ENCODE data around the gene ATP8A2. TPM values are rescaled to one million over a fixed set of nuclear protein-coding genes. Genes with fewer than 3 reads are reported as not detected.
"Not testable (repeated sequence)": the region's sequence is repeated elsewhere in the genome, so short reads cannot be mapped to it uniquely, and the experiment has no call there.

ATP8A2 gene
- total RNA-seq, 2 donors from 2014 or later, result 0.13 to 0.21 TPM

DNA sequence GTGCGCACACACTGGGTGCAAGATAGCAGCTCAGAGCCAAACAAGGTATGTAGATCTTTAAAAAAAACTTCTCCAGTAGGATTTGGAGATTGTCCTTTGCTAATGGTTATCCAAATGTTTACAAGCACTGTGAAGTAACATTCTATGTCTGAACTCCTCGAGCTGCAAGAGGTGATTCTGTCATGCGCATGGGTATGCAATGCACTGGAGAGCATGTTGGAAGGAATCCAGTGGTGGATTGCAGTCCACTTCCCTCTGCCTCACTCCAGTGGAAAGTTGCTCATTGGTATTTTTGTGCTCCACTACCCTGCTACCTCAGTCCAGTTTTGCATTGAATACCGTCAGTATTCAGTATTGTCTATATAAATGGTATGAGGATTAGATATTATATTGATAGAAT, 132.1 kb downstream of the ATP8A2 start:
- no peak overlapping the region for H3K27ac Mint-ChIP-seq
- ATAC-seq (replicated peaks), result no peak
- no peaks in the 10 kb centered on the region for H3K36me3 Mint-ChIP-seq (ENCODE audit: low read depth)
- peaks cover 20% of the 10 kb centered on the region for H3K27me3 Mint-ChIP-seq
- H3K9me3 Mint-ChIP-seq, result no peaks in the 10 kb centered on the region
- H3K4me3 Mint-ChIP-seq, result no peak overlapping the region
- no peaks in the 10 kb centered on the region for H3K4me1 Mint-ChIP-seq

DNA sequence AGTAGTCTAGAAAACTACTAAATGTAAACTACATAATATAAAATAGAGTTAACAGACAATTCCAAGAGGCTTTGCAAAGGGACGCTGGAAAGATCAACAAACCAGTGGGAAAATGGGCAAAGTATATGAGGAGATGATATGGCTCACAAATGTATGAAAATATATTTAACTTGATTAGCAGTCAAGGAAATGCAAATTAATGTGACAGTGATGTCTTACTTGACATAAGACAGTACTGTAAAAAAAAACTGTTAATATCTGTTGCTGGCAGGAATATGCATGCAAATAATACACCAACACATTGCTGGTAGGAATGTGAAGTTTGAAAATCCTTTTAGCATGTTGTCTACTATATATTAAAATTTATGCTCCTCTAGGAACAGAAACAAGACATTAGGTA, 136.1 kb downstream of the ATP8A2 start:
- Mint-ChIP-seq H3K27ac (no peak overlapping the region), H3K36me3 (ENCODE audit: low read depth) (no peaks in the 10 kb centered on the region), H3K27me3 (peaks cover 7% of the 10 kb centered on the region), H3K4me3 (no peak overlapping the region), H3K9me3 (no peaks in the 10 kb centered on the region), H3K4me1 (no peaks in the 10 kb centered on the region)
- ATAC-seq (replicated peaks), result no peak

DNA sequence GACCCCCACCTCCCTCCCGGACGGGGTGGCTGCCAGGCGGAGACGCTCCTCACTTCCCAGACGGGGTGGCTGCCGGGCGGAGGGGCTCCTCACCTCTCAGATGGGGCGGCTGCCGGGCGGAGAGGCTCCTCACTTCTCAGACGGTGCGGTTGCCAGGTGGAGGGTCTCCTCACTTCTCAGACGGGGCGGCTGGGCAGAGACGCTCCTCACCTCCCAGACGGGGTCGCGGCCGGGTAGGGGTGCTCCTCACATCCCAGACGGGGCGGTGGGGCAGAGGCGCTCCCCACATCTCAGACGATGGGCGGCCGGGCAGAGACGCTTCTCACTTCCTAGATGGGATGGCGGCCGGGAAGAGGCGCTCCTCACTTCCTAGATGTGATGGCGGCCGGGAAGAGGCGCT, 141.3 kb downstream of the ATP8A2 start:
- H3K4me1 Mint-ChIP-seq; H3K9me3 Mint-ChIP-seq; H3K4me3 Mint-ChIP-seq; H3K27ac Mint-ChIP-seq; ATAC-seq (replicated peaks); H3K27me3 Mint-ChIP-seq; H3K36me3 Mint-ChIP-seq (ENCODE audit: low read depth): not testable (repeated sequence)

DNA sequence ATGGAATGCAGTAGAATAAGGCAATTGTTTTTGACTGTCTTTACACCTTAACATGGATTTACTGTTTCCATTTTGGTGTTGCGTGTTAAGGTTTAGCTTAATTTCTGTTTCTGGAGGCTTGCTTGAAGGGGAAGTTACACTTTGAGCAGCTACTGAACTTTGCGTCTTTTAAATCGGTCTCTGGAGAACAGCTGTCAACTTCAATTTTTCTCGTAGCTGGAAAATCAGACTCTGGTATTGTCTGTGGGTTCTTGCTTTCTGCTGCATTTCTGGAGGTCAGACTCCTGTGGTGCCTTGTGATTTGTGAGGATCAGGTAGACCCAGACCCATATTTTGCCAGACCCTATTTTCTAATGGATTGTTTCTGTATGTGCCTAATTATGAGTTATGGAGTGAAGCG, 146.7 kb downstream of the ATP8A2 start:
- H3K27me3 Mint-ChIP-seq, result peaks cover 9% of the 10 kb centered on the region
- H3K9me3 Mint-ChIP-seq, result no peaks in the 10 kb centered on the region
- H3K27ac Mint-ChIP-seq, result no peak overlapping the region
- H3K4me1 Mint-ChIP-seq, result no peaks in the 10 kb centered on the region
- no peaks in the 10 kb centered on the region for H3K36me3 Mint-ChIP-seq (ENCODE audit: low read depth)
- H3K4me3 Mint-ChIP-seq, result no peak overlapping the region
- no peak for ATAC-seq (replicated peaks)

DNA sequence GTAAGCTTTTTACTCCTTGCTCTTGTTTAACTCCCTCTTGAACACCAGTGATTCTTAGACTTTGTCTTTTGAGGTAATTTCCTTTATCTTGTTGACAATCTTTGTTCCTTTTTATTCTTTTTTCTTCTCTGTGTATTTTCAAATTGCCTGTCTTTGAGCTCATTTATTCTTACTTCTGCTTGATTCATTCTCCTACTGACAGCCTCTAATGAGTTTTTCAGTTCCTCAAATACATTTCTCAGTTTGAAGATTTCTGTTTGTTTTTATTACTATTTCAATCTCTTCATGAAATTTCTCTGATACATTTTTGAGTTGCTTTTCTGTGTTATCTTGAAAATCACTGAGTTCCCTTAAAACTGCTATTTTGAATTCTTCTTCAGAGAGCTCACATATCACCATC, 154.1 kb downstream of the ATP8A2 start:
- Mint-ChIP-seq H3K27me3 (peaks cover 23% of the 10 kb centered on the region), H3K4me1 (no peaks in the 10 kb centered on the region), H3K9me3 (peaks cover 22% of the 10 kb centered on the region)

DNA sequence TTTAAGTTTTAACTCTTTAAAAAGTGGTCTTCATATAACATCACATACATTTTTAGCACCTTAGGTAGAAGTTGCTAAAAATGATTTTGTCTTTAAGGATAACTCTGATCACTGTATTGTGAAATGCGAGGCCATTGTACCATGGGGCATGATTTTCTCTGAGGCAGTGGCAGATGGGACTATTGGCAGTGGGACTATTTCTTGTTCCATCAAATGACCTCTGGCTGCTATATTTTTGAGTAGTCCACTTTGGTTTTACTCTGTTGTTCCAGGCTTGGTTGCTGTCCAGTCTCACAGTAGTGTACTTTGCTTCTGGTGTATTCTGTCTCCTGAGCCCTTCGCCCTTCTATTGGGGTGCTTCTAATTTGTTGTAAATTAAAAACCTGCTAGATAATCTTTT, 156.5 kb downstream of the ATP8A2 start:
- Mint-ChIP-seq H3K27me3 (peaks cover 22% of the 10 kb centered on the region), H3K36me3 (ENCODE audit: low read depth) (no peaks in the 10 kb centered on the region), H3K9me3 (peaks cover 22% of the 10 kb centered on the region), H3K4me1 (no peaks in the 10 kb centered on the region), H3K27ac (no peak overlapping the region), H3K4me3 (no peak overlapping the region)
- ATAC-seq (replicated peaks), result no peak

More for the DNA sequence above, 154.1 kb downstream of the ATP8A2 start:
- no peaks in the 10 kb centered on the region for H3K36me3 Mint-ChIP-seq (ENCODE audit: low read depth)
- H3K27ac Mint-ChIP-seq, result no peak overlapping the region
- no peak overlapping the region for H3K4me3 Mint-ChIP-seq
- ATAC-seq (replicated peaks), result no peak

DNA sequence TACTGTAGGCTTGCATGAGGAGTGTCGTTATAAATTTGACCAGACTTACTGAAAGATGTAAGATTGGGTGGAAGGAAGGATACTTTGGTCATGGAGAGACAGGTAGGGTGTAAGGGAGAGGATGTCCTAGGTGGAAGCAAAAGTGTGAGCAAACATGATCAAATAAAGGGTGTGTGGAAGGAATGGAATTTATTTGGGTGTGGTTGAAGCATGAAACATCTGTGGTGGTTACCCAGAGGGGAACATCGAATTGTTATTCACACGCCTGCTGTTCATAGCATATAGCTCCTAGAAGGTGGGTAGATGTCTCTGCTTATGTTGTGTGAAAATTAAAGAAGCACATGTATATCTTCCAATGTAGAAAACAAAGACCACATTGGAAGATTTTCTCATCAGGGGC, 157.7 kb downstream of the ATP8A2 start:
- peaks cover 21% of the 10 kb centered on the region for H3K9me3 Mint-ChIP-seq
- no peak for ATAC-seq (replicated peaks)

DNA sequence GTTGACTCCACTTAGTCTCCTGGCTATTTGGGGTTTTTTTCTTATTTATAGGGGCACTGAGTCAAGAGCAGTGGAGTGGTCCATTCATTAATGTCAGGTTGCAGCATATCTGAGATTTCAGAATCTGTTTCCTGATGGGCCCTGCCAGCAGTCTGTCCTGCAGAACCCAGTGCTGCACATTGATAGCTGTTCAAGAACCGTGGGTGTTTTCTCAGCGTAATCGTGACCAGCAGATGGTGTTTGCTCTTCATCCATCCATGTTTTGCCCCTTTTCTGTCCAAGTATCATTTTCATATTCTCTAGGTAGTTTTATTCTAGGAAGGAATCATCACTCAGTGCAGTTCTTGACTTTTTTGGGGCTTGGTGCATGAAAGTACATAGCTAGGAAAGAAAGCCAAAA, 166.5 kb downstream of the ATP8A2 start:
- peaks cover 19% of the 10 kb centered on the region for H3K27me3 Mint-ChIP-seq
- H3K36me3 Mint-ChIP-seq (ENCODE audit: low read depth), result no peaks in the 10 kb centered on the region
- no peaks in the 10 kb centered on the region for H3K4me1 Mint-ChIP-seq
- H3K27ac Mint-ChIP-seq, result no peak overlapping the region
- H3K9me3 Mint-ChIP-seq, result no peaks in the 10 kb centered on the region
- H3K4me3 Mint-ChIP-seq, result no peak overlapping the region
- ATAC-seq (replicated peaks), result no peak

More for the DNA sequence above, 157.7 kb downstream of the ATP8A2 start:
- no peak overlapping the region for H3K4me3 Mint-ChIP-seq
- no peaks in the 10 kb centered on the region for H3K36me3 Mint-ChIP-seq (ENCODE audit: low read depth)
- no peak overlapping the region for H3K27ac Mint-ChIP-seq
- H3K4me1 Mint-ChIP-seq, result no peaks in the 10 kb centered on the region
- peaks cover 22% of the 10 kb centered on the region for H3K27me3 Mint-ChIP-seq

DNA sequence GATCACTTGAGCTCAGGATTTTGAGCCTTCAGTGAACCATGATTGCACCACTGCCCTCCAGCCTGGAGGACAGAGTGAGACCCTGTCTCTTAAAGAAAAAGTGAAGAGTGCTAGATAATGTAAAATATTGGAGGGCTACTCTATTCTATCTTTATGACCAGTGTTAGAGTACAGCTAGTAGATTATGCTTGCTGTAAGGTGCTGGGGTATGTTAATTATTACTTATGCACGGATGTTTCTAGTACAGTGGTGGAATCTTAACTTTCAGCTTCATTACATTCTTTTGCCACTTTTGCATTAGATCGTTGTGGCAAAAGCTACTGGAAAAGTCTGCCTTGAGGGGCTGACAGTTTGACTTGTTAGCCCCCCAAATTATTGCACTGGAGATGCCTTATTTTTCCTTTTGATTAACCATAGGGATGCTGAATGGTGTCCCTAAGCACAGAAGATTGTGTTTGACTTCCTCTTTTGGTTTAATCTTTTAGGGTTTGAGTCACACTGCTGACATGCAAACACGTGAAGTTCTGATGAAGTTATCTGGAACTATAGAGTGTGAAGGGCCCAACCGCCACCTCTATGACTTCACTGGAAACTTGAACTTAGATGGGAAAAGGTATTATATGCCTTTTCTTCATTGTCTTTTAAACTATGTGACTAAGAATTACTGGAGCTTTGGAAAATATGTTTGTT, 169.8 kb downstream of the ATP8A2 start:
- ATAC-seq (replicated peaks), result no peak
- Mint-ChIP-seq H3K27me3 (peaks cover 29% of the 10 kb centered on the region), H3K4me1 (no peaks in the 10 kb centered on the region), H3K36me3 (ENCODE audit: low read depth) (no peaks in the 10 kb centered on the region), H3K27ac (no peak overlapping the region), H3K4me3 (no peak overlapping the region), H3K9me3 (no peaks in the 10 kb centered on the region)

DNA sequence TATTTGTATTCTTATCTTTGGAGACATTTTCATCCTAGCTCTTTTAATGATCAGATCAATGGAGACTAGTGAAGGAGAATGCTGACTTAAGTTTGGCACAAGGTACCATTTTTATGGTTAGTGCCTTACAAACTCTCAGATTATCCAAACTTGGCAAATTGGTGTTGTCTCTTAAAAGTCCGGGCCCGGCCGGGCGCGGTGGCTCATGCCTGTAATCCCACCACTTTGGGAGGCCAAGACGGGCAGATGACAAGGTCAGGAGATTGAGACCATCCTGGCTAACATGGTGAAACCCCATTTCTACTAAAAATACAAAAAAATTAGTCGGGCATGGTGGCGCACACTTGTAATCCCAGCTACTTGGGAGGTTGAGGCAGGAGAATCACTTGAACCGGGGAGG, 177.2 kb downstream of the ATP8A2 start:
- peaks cover 29% of the 10 kb centered on the region for H3K27me3 Mint-ChIP-seq
- H3K4me1 Mint-ChIP-seq; H3K36me3 Mint-ChIP-seq (ENCODE audit: low read depth); ATAC-seq (replicated peaks); H3K27ac Mint-ChIP-seq; H3K9me3 Mint-ChIP-seq; H3K4me3 Mint-ChIP-seq: not testable (repeated sequence)

DNA sequence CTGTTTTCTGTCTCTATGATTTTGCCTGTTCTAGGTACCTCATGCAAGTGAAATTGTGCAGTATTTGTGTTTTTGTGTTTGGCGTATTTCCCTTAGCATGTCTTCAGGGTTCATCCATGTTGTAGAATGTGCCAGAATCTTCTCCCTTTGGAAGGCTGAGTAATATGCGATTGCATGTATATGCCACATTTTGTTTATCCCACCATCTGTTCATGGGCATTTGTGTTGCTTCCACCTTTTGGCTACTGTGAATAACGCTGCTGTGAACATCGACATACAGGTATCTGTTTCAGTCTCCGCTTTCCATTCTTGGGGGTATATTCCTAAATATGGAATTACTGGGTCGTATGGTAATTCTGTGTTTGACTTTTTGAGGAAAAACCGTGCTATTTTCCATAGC, 190.0 kb downstream of the ATP8A2 start:
- Mint-ChIP-seq H3K9me3 (no peaks in the 10 kb centered on the region), H3K27ac (no peak overlapping the region), H3K4me1 (no peaks in the 10 kb centered on the region), H3K36me3 (ENCODE audit: low read depth) (no peaks in the 10 kb centered on the region), H3K4me3 (no peak overlapping the region), H3K27me3 (peaks cover 28% of the 10 kb centered on the region)
- no peak for ATAC-seq (replicated peaks)

DNA sequence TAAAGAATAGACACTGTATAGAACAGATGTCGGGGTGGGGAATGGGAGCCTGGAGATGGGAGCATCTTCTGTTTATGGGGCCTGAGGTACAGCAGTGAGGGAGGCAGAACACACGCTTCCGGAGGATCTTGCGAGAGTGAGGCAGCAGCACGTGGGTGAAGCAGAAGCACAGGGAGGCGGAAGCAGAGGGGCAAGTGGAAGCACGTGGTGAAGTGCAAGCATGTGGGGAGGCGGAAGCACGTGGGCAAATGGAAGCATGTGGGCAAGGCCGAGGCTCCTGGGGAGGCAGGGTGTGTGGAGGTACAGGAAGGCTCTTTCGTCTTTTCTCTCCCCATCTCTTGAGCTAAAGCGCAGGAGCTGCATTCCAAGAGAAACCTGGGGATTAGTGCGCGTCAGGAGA, 198.4 kb downstream of the ATP8A2 start:
- Mint-ChIP-seq H3K36me3 (ENCODE audit: low read depth) (no peaks in the 10 kb centered on the region), H3K9me3 (no peaks in the 10 kb centered on the region), H3K27me3 (peaks cover 41% of the 10 kb centered on the region), H3K27ac (no peak overlapping the region), H3K4me1 (no peaks in the 10 kb centered on the region), H3K4me3 (no peak overlapping the region)
- no peak for ATAC-seq (replicated peaks)

DNA sequence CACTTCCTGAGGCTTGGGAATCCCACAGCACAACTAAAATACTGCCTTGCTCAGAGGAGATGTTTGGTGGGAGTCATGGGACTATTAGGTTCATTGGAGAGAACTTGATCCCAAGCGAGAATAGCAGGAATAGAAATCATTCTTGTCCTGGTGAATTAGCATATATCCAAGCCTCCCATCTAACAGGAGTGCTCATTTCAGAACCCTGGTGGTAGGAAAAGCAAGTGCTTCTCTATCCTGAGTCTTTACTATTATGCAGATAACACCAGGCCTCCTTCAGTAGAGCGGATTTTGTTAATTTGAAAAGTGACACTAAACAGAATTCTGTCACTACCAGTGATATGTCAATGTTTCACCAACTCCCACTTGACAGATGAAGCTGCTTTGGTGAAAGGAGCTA, 199.5 kb downstream of the ATP8A2 start:
- no peaks in the 10 kb centered on the region for H3K9me3 Mint-ChIP-seq

DNA sequence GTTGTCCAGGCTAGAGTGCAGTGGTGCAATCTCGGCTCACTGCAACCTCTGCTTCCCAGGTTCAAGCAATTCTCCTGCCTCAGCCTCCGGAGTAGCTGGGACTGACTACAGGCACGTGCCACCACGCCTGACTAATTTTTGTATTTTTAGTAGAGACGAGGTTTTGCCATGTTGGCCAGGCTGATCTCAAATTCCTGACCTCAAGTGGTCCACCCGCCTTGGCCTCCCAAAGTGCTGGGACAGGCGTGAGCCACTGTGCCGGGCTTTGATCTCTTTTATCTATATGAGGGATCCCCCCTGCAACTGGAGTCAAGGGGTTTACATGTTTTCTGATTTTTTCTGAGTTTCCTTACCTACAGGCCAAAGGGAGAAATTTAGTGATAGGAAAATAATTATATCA, 200.4 kb downstream of the ATP8A2 start:
- peaks cover 43% of the 10 kb centered on the region for H3K27me3 Mint-ChIP-seq
- not testable (repeated sequence) for H3K27ac Mint-ChIP-seq; H3K36me3 Mint-ChIP-seq (ENCODE audit: low read depth); H3K4me3 Mint-ChIP-seq; H3K9me3 Mint-ChIP-seq; H3K4me1 Mint-ChIP-seq; ATAC-seq (replicated peaks)

More for the DNA sequence above, 199.5 kb downstream of the ATP8A2 start:
- ATAC-seq (replicated peaks), result no peak
- H3K4me1 Mint-ChIP-seq, result no peaks in the 10 kb centered on the region
- H3K36me3 Mint-ChIP-seq (ENCODE audit: low read depth), result no peaks in the 10 kb centered on the region
- H3K27me3 Mint-ChIP-seq, result peaks cover 45% of the 10 kb centered on the region
- H3K4me3 Mint-ChIP-seq, result no peak overlapping the region
- H3K27ac Mint-ChIP-seq, result no peak overlapping the region

DNA sequence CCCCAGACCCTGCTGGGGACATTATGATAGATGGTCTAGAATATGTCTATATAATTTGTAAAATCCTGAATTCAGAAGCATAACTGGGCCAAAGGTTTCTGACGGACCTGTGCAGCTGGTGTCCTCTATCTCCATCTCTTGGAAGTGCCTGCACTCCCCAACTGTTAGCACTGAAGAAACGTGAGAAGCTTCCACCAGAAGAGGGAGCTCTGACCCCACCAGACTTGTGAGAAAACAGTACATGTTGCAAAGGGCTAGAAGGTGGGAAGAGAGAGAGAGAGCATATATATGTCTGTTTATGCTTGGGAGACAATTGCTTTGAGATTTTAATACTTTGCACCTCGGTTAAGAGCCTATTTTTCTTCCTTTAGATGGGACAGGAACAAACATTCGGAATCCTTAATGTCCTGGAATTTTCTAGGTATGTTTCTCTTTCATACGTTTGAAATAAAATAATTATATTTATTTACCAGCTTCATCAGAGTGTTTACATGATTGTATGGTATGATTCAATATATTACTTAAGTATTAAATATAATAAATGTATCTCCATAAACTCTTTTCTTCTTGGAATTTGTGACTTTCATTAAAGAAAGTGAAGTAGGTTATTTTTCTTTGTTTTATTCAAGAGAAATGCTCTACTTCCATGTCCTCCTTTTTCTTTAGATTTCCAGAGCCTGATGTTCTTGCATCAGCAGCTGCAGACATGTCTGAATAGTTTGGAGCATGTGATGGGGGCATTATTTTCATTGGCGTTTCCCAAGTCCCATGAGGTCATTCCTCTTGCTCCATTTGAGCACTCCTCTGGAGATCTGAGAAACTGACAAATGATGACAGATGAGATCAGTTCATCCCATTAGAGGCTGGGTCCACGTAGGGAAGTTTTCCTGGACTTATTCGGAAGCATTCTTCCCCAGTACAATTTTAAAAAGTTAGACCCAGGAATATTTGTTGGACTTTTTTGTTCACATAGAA, 202.9 kb downstream of the ATP8A2 start:
- Mint-ChIP-seq H3K4me1 (no peaks in the 10 kb centered on the region), H3K36me3 (ENCODE audit: low read depth) (no peaks in the 10 kb centered on the region), H3K9me3 (no peaks in the 10 kb centered on the region), H3K4me3 (no peak overlapping the region), H3K27ac (no peak overlapping the region), H3K27me3 (peaks cover 46% of the 10 kb centered on the region)
- peak; percentile 71 for ATAC-seq (replicated peaks)

Measured in activated T-helper 17 cell treated with anti-CD3 and anti-CD28 coated beads, Interleukin-2, amount 50 U/mL, for 72 hours (primary cell).